ENCODE results near the gene GRB7. TPM values are rescaled to one million over a fixed set of nuclear protein-coding genes. Genes with fewer than 3 reads are reported as not detected.

GRB7 gene
- total and polyA plus RNA-seq, 2 of the 4 experiments (the other 2 are of a cell fraction) = 0.18 to 0.36 TPM

DNA sequence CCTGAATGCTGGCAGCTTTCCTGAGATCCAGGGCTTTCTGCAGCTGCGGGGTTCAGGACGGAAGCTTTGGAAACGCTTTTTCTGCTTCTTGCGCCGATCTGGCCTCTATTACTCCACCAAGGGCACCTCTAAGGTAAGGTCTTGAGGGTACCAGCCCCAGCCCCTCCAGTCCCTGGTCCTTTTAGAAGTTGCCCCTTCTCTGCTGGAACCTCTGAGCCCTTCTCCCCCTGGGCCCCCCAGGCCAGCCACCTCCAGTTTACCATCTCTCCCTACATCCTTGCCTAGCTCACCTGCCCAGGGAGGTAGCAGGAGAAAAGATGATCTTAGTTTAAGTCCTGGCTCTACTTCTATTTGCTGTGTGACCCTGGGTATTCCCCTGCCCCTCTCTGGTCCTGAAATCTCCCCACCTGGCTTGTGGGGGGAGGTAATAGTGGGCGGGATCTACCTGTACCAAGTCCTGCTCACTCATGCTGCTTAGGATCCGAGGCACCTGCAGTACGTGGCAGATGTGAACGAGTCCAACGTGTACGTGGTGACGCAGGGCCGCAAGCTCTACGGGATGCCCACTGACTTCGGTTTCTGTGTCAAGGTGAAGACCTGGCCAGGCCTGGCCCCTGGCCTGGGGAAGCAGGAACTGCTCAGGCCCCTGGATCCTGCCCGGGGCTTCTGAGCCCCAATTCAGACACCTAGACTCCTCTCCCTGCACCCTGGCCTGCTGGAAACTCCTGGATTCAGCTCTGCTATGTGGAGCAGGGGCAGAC, 6.5 kb downstream of the GRB7 start:
- Histone ChIP-seq H2BK120ac (ENCODE audit: low read depth, low read length) (no peak overlapping the region), H3K4me3 (ENCODE audit: insufficient read depth, low read depth, low read length) (no peak overlapping the region), H3K18ac (ENCODE audit: low read depth, low read length) (no peak overlapping the region), H3K4me1 (ENCODE audit: control insufficient read depth, insufficient read depth, low read length) (peaks cover 13% of the 10 kb centered on the region; the same call in 1 of the 2 replicates), H3K4ac (ENCODE audit: low read depth, low read length) (no peak overlapping the region), H2BK15ac (ENCODE audit: low read depth, low read length) (no peak overlapping the region), H4K91ac (ENCODE audit: insufficient read depth, low read depth, low read length) (no peak overlapping the region), H3K9me3 (ENCODE audit: control insufficient read depth, insufficient read depth, low read length) (no peaks in the 10 kb centered on the region), H3K79me1 (ENCODE audit: low read depth in 1 of 2, low read length in 2 of 2) (no peaks in the 10 kb centered on the region), H3K14ac (replicated peaks; ENCODE audit: low read depth, low read length) (no peak overlapping the region), H3K56ac (ENCODE audit: extremely low read depth, insufficient read depth, low read length) (no peak overlapping the region), H3K4me2 (ENCODE audit: low read depth, low read length) (no peak overlapping the region), H2AFZ (replicated peaks; ENCODE audit: low read length, poor library complexity) (no peak overlapping the region), H3K23ac (ENCODE audit: low read depth, low read length) (no peak overlapping the region), H4K20me1 (ENCODE audit: insufficient read depth, low read length) (no peaks in the 10 kb centered on the region), H2AK5ac (ENCODE audit: low read depth, low read length) (no peak overlapping the region; the same call in 1 of the 2 replicates), H2BK5ac (ENCODE audit: low read depth, low read length, poor library complexity, severe bottlenecking) (no peak overlapping the region), H4K8ac (ENCODE audit: low read depth in 2 of 2, low read length in 2 of 2) (no peak overlapping the region), H3K27ac (ENCODE audit: insufficient read depth, low read length) (no peak overlapping the region), H3K36me3 (ENCODE audit: control insufficient read depth, insufficient read depth, low read length) (no peaks in the 10 kb centered on the region), H3K27me3 (ENCODE audit: control insufficient read depth, insufficient read depth, low read length) (peaks cover 36% of the 10 kb centered on the region), H3K9ac (ENCODE audit: low read depth, low read length) (no peak overlapping the region), H2AK9ac (replicated peaks; ENCODE audit: low read depth, low read length, poor library complexity) (peak overlapping the region; percentile 13), H2BK20ac (ENCODE audit: low read depth, low read length) (no peak overlapping the region), H4K5ac (ENCODE audit: low read depth, low read length) (no peak overlapping the region), H3K9me1 (ENCODE audit: insufficient read depth, low read length) (0 out of 2 replicates have a peak, but pooled peaks cover 6% of the 10 kb centered on the region)
- 70% methylated on average over 11 of the region's 16 CpGs; no CpG with 5 or more reads in 1 of the 2 experiments for WGBS, 2 experiments (ENCODE audit: extremely low coverage in 2 of 2, insufficient read length in 1 of 2)
- TF ChIP-seq MXI1 (IDR thresholded peaks at IDR 0.05; ENCODE audit: borderline replicate concordance, low read depth, low read length) (no peak), MAZ (IDR thresholded peaks at IDR 0.05; ENCODE audit: borderline replicate concordance, low read depth, low read length) (no peak), RAD21 (IDR thresholded peaks at IDR 0.05; ENCODE audit: low read length) (no peak), POLR2A (IDR thresholded peaks at IDR 0.05; ENCODE audit: low read depth, low read length) (no peak), CEBPB (IDR thresholded peaks at IDR 0.05; ENCODE audit: low read depth, low read length) (no peak)
- TF ChIP-seq, protein P1, sequence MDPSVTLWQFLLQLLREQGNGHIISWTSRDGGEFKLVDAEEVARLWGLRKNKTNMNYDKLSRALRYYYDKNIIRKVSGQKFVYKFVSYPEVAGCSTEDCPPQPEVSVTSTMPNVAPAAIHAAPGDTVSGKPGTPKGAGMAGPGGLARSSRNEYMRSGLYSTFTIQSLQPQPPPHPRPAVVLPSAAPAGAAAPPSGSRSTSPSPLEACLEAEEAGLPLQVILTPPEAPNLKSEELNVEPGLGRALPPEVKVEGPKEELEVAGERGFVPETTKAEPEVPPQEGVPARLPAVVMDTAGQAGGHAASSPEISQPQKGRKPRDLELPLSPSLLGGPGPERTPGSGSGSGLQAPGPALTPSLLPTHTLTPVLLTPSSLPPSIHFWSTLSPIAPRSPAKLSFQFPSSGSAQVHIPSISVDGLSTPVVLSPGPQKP (IDR thresholded peaks at IDR 0.05; ENCODE audit: borderline replicate concordance, low read depth, low read length) = no peak
- TF ChIP-seq, protein P2, sequence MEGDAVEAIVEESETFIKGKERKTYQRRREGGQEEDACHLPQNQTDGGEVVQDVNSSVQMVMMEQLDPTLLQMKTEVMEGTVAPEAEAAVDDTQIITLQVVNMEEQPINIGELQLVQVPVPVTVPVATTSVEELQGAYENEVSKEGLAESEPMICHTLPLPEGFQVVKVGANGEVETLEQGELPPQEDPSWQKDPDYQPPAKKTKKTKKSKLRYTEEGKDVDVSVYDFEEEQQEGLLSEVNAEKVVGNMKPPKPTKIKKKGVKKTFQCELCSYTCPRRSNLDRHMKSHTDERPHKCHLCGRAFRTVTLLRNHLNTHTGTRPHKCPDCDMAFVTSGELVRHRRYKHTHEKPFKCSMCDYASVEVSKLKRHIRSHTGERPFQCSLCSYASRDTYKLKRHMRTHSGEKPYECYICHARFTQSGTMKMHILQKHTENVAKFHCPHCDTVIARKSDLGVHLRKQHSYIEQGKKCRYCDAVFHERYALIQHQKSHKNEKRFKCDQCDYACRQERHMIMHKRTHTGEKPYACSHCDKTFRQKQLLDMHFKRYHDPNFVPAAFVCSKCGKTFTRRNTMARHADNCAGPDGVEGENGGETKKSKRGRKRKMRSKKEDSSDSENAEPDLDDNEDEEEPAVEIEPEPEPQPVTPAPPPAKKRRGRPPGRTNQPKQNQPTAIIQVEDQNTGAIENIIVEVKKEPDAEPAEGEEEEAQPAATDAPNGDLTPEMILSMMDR (conservative IDR thresholded peaks at IDR 0.05; ENCODE audit: low read depth, low read length) = no peak
- ChIA-PET POLR2A (ENCODE audit: unreplicated experiment) (no interaction called here), CTCF (interaction anchor here (0.6 kb wide), 1 partner anchor 11 kb away, joined by 3 read pairs; no protein-coding TSS in a partner anchor)
- in situ Hi-C loops (cut with MboI; ENCODE audit: low sequenced_read_pairs) = no loop called here
- dilution Hi-C loops (cut with HindIII; ENCODE audit: low sequenced_read_pairs, unreplicated experiment) = no loop called here
- no TSS peak for BruUV-seq (replicated peaks)
- ATAC-seq (ENCODE audit: low read depth) (no peak), DNase-seq (no peak)
- intact Hi-C loops (cut with micrococcal nuclease) = no loop called here

Data from IMR-90 (cell line).